ENCODE data around the gene TNFRSF13B.
A peak's percentile ranks its signal among the peaks of the same experiment; 100 is the strongest.

Gene TNFRSF13B

DNA sequence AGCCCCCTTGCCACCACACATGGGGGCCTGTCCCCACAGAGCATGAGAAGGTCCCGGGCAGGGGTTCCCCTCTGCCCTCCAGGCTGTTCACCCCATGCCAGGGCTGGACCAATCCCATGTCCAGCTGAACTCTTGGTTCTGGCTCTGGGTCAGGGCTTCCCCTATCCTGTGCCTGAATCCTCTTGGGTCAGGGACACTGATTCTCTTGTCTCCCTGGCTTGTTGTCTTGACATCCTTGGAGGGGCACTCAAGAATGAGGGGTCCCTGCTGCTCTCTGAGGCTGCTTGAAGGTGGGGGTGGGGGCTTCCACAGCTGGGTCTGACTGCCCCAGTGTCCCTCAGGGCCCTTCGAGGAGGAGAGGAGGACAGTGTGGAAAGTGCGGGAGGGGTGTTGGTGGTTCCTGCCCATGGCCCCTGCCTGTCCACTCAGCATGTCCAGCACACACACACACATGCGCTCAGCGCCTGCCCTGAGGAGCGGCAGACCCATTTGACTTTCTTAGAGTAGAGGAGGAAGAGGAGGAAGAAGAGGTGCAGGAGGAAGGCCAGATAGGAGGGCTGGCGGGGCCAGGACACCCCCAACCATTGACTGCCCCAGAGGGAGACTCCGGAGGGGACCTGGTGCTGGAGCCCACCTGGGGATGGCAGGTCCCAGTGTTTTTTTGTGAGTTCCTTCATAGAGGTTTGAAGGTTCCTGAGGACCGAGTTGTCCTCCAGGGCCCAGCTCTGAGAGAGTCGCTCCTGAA is 47.0 kb downstream of the TNFRSF13B start:
- peak; percentile 53 for DNase-seq

DNA sequence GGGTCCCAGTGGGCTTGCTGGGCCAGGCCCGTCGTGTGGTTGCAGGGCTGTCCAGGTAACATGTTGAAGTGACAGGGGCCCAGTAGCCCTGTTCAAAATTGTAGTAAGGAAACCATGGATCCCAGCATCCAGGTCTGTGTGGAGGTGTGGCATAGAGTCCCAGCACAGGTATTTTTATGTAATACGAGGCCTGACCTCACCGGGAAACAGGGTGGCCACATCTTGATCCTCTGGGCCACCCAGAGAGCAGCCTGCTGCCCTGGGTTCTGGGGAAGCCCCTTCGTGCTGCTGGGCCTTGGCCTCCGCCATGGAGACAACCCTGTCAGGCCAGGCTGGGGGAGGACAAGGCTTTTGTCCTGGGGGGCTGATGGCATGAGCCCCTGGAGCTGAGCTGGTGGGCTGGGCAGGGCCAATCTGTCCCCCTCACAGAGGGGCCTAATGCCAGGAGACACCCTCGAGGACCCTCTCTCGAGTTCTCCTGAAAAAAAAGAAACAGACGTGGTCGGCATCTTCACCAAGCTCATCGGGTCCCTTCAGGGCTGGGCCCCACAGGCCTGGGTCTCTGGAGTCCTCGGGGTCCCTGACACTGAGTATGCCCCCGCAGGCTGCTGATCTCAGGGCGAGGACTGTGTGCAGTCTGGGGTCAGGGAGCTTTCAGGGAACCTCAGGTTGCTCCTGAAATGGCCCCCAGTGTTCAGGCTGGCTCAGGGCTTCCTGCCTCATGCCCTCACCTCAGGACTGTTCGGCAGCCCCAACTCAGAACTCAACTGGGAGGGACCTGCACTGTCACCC is 47.8 kb downstream of the TNFRSF13B start:
- peak; percentile 54 for DNase-seq

DNA sequence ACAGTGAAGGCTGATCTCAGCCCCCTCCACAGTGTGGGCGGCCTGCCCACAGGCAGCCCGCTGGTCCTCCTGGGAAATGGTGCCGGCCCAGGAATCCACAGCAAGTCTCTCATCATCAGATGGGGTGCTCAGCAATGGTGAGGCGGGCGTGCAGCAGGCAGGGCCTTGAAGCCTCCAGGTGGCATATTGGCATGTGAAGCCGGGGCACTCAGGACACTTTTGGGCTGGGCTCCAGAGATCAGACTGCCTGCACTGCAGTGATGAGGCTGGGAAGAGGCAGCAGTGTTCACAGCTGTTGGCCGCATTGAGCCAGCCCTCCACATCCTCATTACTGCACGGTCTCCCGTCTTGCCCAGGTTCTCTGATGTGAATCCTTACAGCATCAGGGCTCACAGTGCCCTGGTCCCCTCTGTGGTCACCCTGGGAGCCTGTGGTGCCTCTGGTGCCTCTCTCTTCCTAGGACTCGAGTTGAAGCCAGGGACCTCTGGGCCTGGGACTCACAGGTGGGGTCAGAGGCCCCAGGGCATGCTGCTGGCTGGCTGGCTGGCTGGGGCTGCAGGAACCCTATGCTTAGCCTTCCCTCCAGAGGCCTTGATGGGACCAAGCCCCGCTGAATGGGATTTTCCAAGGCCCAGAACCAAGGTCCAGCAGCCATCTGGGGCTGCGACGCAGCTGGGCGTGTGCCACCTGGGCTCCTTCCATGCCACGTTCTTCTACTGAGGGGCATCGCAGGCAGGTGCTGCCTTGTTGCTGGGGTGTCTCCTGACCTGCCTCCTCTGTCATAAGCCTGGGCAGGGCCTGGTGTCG is 48.6 kb downstream of the TNFRSF13B start:
- DNase-seq: peak; percentile 59

DNA sequence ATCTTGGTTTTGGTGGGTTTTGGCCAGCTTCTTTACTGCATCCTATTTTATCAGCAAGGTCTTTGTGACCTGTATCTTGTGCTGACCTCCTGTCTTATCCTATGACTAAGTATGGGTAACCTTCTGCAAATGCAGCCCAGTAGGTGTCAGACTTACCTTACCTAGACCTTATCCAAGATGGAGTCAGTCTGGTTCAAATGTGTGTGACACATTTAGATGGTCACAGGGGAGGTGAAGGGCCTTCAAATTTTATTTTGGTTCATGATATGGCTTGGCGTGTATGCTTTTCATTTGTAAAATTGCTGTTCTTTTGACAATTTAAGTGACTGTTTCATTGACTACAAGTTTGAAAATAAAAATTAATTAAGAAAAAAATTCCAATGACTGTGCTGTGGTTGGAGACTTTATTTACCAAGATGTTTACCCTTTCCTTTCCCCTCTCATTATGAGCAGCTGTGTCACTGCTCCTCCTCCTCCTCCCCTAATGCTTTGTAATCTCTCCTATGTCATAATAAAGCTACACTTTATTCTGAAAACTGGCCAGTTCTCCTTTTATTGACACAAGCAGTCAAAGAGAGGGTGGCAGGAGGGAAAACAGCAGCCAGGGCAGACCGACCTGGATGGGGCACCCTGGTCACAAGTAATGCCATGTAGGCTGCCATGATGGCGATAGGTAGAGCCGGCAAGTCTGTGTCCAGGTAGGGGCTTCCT is 49.4 kb downstream of the TNFRSF13B start:
- no peak for DNase-seq

DNA sequence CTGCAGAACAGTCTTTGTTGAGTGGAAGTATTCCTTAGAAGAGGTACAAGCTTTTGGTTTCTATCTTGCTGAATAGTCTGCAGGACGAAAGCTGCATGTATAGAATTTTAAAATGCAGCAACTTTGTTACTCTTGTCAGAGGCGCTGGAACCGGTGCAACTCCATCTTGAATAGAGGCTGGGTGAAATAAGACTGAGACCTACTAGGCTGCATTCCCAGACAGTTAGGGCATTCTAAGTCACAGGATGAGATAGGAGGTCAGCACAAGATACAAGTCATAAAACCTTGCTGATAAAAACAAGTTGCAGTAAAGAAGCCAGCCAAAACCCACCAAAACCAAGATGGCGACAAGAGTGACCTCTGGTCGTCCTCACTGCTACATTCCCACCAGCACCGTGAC is 50.5 kb downstream of the TNFRSF13B start:
- peak; percentile 73 for DNase-seq

DNA sequence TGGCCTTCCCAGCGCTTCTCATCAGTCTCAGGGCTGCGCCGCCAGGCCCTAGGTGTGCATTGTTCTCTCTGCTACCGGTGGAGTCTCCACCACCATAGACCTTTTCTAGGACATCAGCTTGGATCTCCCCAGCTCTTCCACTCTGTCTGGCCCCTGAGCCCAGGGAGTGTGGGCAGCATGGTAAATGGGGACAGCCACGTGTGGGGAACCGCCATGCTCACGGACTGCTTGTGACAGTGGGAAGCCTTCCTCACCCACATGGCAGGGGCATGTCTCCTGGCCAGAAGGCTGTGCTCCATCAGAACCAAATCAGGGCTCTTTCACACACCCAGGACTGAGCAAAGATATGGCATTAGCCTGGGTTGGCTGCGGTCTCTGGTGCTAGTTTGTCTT is 51.3 kb downstream of the TNFRSF13B start:
- DNase-seq: peak; percentile 50

DNA sequence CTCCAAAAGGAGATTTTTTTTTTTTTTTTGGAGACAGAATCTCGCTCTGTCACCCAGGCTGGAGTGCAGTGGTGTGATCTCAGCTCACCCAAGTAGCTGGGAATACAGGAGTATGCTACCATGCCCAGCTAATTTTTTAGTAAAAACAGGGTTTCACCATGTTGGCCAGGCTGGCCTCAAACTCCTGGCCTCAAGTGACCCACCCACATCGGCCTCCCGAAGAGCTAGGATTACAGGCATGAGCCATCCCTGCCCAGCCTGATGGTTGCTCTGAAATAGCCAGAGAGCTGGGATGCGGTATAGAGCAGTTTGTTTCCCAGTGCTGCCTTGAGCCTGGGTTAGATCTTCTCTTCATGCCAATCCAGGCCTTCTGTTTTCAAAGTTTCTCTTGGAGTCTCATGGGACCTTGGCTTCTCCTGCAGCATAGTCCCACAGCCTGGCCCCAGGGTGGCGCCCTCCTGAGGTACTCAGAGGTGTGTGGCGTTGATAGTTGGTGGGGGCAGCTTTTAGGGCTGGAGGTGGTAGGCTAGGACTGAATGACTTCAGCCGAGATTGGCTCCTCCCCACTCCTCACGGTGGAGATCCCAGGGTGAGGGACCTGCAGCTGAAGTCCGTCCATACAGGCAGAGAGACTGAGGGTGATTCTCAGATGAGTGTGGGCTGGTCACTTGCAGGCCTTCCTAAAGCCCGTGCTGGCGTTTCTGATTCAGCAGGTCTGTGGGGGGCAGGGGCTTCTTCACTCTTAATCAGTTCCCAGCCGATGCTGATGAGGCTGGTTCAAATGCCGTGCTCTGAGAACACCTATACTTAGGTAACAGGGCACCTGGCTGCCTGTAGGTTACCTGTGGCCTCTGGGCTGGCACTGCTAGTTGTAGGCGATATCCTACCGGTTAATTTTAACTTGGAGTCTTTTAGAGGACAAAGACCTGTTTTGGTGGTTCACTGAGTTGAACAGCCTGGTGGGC is 52.0 kb downstream of the TNFRSF13B start:
- peak; percentile 65 for DNase-seq

DNA sequence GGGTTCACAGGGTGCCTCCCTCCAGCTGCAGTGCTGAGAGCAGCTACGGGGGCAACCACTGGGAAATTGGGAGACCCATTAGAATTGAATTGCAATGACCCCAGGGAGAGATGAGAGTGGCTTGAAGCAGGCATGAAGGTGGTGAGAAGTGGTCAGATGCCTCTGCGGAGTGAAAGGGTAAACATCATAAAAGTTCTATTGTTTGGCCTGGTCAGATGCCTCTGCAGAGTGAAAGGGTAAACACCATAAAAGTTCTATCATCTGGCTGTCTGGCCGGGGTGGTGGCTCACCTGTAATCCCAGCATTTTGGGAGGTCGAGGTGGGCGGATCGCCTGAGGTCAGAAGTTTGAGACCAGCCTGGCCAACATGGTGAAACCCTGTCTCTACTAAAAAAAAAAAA is 53.5 kb downstream of the TNFRSF13B start:
- DNase-seq: peak; percentile 63

DNA sequence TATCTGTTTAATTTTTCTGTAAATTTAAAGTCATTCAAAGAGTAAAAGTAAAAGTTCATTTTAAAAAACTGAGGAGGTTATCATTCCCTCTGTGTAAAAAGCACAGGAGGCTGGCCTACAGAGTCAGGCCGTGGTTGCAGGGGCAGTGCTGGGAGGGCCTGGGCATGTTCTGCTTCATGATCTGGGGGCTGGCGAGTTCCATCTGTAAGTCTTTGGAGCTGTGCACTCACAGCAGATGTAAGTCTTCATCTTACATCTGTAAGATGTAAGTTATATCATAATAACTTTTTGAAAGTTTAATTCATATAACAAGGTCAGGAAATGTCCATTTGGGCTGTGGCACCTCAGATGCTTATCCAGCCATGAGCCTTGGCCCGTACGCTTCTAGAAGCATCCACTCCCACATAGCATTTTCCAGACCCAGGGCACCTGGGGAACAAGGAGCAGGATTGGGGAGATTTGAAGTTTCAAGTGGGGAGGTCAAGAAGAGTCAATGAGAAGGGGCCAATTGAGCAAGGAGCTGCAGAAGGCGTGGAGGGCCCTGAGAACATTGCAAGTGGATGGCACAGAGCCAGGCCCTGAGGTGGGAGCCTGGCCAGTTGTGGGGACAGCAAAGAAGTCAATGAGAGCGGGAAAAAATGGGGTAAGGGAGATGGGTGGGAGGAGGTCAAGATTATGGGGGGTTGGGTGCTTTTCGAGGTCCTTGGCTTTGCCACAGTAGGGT is 54.1 kb downstream of the TNFRSF13B start:
- peak; percentile 50 for DNase-seq

DNA sequence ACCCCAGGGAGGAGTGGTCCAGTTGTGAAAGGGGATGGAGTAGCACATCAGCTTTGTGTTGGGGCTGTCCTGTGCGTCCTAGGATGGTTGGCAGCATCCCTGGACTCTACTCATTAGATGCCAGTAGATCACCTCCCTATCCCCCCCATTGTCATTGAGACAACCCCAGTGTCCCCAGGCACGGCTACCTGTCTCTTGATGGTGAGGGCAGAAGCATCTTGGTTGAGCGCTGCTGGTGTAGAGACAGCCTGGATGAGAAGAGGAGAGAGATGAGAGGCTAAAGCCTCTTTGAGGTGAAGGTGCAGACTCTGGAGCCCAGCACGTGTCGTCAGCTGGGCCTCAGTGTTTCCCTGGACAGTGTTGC is 55.4 kb downstream of the TNFRSF13B start:
- no peak for DNase-seq

DNA sequence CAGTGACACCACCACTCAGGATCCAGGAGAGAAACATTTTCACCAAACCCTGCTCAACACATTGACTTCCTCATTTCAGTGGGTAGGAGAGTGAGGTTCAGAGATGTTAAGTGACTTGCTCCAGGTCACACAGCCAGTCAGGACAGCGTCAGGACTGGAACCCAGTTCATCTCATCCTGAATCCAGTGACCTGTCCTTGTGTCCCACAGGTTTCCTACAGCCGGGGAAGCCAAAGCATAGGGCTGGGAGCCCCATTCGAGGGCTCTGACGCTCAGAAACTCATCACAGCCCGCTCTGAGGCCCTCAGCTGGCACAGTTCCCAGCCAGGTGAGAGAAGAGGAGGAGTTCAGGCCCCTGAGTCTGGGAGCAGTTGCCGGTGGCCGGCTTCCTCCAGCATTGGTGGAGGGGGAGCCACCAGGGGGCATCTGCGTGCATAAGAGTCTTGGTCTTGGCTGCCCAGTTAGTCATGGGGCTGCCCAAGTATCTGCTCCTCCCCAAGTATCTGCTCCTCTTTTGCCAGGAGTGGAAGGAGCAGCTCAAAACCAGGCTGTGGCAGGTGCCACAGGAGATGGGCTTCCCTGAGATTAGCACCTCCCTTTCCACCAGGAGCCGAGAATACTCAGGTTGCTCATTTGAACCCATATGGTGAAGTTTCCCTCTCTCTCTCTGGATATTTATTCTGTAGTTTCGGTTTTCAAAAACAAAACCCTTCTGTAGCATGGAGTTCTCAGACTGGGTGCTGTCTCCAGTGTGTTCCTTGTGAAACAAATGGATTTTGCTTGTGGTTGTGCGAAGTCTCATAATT is 56.0 kb downstream of the TNFRSF13B start:
- DNase-seq: peak; percentile 93

DNA sequence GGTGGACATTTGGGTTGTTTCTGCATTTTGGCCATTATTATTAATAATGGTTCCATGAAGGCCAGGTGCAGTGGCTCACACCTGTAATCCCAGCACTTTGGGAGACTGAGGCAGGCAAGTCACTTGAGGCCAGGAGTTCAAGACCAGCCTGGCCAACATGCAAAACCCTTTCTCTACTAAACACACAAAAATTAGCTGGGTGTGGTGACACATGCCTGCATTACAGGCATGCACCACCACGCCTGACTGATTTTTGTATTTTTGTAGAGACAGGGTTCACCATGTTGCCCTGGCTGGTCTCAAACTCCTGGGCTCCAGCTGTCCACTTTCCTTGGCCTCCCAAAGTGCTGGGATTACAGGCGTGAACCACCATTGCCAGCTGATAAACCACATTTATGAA is 58.5 kb downstream of the TNFRSF13B start:
- no peak for DNase-seq

DNA sequence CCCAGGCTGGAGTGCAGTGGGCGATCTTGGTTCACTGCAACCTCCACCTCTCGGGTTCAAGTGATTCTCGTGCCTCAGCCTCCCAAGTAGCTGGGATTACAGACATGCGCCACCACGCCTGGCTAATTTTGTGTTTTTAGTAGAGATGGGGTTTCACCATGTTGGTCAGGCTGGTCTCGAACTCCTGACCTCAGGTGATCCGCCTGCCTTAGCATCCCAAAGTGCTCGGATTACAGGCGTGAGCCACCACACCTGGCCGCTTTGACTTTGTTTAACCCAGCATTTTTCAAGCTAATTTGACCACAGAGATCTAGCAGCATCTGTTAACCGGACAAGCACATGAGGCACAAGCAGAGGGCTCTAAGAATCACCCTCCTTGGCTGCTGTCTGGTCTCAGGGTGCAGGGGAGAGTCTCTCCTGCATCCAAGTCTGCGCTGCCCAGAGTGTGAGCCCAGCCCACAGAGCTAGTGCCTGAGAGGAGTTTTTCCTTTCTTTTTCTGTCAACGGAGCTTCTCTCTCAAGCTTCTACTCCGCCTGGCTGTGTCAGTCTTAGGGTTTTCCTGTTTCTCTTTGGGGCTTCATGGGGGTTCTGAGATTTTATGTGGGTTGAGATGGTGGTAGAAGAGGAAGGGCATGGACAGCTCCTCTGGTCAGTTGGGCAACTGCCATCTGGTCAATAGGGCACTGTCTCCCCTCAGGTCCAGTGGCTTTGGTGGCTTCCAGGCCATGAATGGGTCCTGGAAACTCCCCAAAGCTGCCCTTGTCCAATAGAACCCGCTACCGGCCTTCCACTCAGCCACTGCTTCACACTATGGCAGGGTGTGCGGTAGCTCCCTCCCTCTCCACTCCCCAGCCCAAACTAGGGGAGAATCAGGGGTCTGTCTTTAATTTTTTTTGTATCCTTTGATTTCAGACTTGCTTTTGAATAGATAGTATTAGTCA is 59.6 kb downstream of the TNFRSF13B start:
- peak; percentile 64 for DNase-seq

DNA sequence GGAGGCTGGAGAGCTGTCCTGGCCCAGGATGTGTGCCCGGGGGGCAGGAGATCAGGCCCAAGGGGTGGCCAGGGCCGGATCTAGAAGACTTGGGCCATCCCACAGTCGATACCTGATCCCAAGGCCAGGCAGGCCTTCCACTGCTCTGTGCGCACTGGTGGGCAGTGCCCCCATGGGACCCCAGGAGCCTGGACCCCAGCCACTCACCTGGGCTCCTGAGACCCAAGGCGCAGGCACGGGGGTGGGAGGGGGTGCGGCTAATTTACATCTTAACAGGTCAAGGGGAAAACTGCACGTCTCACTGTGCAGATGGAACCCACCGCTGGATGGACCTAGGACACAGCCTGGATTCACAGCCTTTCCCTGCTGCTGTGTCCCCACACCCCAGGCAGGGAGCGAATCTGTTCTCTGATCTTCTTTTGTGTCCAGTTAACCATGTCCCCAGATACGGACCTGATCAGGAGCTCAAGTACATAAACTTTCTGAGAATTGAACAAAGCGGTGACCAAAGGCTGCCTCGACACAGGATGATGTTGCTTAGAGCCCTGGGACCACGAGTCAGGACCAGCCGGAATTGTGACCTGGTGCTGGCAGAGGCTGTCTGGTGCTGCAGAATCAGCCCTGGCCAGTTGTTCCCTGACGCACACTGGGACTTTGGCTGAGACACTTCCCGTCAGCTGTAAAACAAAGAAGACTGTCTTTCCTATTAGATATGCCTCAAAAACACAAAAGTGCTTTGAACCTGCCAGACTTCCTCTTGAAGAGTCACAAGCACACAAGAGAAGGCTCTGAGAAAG is 60.6 kb downstream of the TNFRSF13B start:
- DNase-seq: peak; percentile 97

DNA sequence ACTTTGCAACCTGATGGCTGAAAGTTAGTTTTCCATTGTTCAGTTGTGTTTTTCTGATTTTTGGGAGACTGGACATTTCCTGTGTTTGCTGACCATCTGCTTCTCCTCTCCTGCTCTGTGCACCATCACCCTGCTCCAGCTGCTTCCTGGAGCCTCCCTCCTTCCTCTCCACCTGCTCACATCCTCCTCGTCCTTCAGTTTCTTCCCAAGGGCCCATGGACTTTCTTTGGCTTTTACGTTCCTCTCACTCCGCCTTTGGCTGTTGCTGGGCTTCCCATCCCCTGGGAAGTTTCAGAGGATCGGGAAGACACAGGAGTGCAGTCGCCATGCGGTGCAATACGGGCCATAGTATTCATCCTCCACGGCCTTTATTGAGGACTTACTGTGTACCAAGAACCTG is 61.6 kb downstream of the TNFRSF13B start:
- DNase-seq: no peak

DNA sequence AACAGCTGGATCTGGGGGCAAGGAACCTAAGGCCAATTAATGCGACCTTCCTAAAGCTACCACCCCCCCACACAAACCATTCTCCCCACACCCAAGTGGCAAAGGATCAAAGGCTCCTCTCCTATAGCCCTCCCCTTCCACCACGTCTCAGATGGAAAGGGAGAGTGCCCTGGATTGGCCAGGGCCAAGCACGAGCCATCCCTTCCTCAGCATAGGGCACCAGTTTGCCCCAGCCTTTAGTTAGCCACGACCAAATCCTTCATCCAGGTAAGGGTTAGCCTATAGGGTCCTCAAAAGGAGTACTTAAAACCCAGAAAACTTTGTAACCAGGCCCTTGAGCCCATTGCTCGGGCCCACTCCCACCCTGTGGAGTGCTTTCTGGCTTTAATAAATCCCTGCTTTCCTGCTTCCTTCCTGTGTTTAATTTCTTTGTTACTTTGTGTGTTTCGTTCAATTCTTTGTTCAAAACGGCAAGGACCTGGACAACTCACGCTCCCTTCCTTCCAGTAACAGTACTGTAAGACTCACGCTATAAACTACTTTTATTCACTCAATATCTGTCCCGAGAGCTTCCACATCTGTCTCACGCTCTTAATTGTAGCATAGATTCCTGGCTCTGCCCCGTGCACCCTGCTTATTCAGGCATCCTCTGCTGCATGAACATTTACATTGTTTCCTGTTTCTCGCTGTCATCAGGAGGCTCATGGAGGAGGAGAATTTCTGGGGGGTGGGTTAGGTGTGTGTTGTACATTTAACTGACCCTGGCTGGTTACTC is 62.3 kb downstream of the TNFRSF13B start:
- DNase-seq: peak; percentile 50

DNA sequence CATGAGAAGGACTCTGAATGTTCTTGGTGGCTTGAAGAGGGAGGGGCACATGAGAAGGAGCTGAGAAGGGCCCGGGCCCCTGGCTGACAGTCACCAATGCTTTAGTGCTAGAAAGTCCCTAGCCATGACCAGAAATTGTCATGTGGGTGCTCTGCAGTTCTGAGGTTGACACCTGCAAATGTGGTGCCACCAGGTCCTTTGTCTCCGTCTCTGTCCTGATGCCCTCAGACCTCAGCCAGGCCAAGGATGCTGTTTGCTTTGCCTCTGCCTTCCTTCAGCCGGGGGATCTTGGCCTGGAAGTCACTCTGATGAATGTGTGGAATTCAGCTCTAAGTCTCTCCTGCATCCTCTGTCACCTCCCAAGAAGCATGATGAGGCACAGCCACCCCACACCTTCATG is 63.6 kb downstream of the TNFRSF13B start:
- peak; percentile 55 for DNase-seq
